ENCODE data around the gene MRC2.
"Not testable (repeated sequence)": the region's sequence is repeated elsewhere in the genome, so short reads cannot be mapped to it uniquely, and the experiment has no call there.

Gene MRC2

GRCh38 chr17:62627219-62627903, at the start of gene MRC2:
TSS of gene MRC2 (plus strand) at chr17:62627670. CDS start at chr17:62627803, 133 bp downstream.
- peak; percentile 72 for DNase-seq

- DNase-seq, result no peak
Observed at GRCh38 chr17:62578757-62579487, 48.5 kb upstream of the MRC2 start.

- DNase-seq, result no peak
Observed at GRCh38 chr17:62580947-62581346, 46.5 kb upstream of the MRC2 start.

- DNase-seq, result no peak
Observed at GRCh38 chr17:62581764-62582163, 45.7 kb upstream of the MRC2 start.

- DNase-seq, result no peak
Observed at GRCh38 chr17:62587554-62587953, 39.9 kb upstream of the MRC2 start.

- no peak for DNase-seq
Observed at GRCh38 chr17:62588109-62588508, 39.4 kb upstream of the MRC2 start.

- no peak for DNase-seq
Observed at GRCh38 chr17:62591333-62591732, 36.1 kb upstream of the MRC2 start.

GRCh38 chr17:62591822-62592221, 35.6 kb upstream of the MRC2 start:
- not testable (repeated sequence) for DNase-seq

- DNase-seq, result no peak
Observed at GRCh38 chr17:62592341-62593099, 35.0 kb upstream of the MRC2 start.

GRCh38 chr17:62595484-62595883, 32.0 kb upstream of the MRC2 start:
- no peak for DNase-seq

GRCh38 chr17:62596662-62597061, 30.8 kb upstream of the MRC2 start:
- DNase-seq, result no peak

GRCh38 chr17:62597150-62597549, 30.3 kb upstream of the MRC2 start:
- no peak for DNase-seq

GRCh38 chr17:62597920-62598319, 29.6 kb upstream of the MRC2 start:
- DNase-seq, result no peak

- DNase-seq, result no peak
Observed at GRCh38 chr17:62599964-62600657, 27.4 kb upstream of the MRC2 start.

GRCh38 chr17:62600805-62601204, 26.7 kb upstream of the MRC2 start:
- no peak for DNase-seq

- no peak for DNase-seq
Observed at GRCh38 chr17:62601471-62601870, 26.0 kb upstream of the MRC2 start.

- not testable (repeated sequence) for DNase-seq
Observed at GRCh38 chr17:62603783-62604182, 23.7 kb upstream of the MRC2 start.

- no peak for DNase-seq
Observed at GRCh38 chr17:62605588-62605987, 21.9 kb upstream of the MRC2 start.

- DNase-seq, result no peak
Observed at GRCh38 chr17:62611292-62611691, 16.2 kb upstream of the MRC2 start.

GRCh38 chr17:62611728-62612127, 15.7 kb upstream of the MRC2 start:
- no peak for DNase-seq

- not testable (repeated sequence) for DNase-seq
Observed at GRCh38 chr17:62612289-62612688, 15.2 kb upstream of the MRC2 start.

- not testable (repeated sequence) for DNase-seq
Observed at GRCh38 chr17:62613095-62613494, 14.4 kb upstream of the MRC2 start.

- no peak for DNase-seq
Observed at GRCh38 chr17:62614142-62614541, 13.3 kb upstream of the MRC2 start.

Data from stimulated activated CD8-positive, alpha-beta memory T cell treated with anti-CD3 and anti-CD28 coated beads, Interleukin-4, amount 100 ng/mL, for 48 hours (primary cell).